H54 (cell line): ENCODE data around the gene KMT2C.
A peak's percentile ranks its signal among the peaks of the same experiment; 100 is the strongest.
"Not testable (repeated sequence)": the region's sequence is repeated elsewhere in the genome, so short reads cannot be mapped to it uniquely, and the experiment has no call there.

Experiments used
- DNase-seq: peaks from one replicate; pipeline ENCODE4 v3.0.0; 2011; ENCODE audit warnings: low spot score, mixed read lengths; ENCODE audit not compliant: insufficient read length
- FAIRE-seq: peaks from 3 replicates; lab custom pipeline; 2011; peaks lifted over from hg19 to GRCh38; lab: Jason Lieb, UNC
- POLR2A ChIP-seq: IDR thresholded peaks from 2 replicates; pipeline ENCODE4 v1.6.1; 2011; ENCODE audit warnings: low read depth, mild to moderate bottlenecking, low read length

The KMT2C gene

DNA sequence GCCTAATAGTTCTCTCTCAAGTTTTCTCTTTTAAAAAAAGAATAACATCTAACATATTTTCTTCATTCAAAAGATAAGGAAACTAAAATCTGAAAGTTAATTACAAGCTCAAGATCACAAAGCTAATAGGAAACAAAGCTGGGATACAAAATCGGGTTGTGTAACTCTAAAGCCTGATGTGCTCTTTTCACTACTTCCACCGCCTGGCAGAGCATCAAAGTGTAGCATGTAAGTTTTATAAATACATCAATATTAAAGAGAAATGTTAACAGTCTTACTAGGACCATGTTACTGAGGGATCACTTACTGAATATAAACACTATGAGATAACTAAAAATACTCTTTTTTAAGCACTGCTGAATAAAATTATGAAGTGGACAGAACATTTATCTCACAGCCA lies 97.2 kb downstream of the KMT2C start:
- no peak for DNase-seq
- FAIRE-seq: no peak
- no peak for TF ChIP-seq POLR2A

DNA sequence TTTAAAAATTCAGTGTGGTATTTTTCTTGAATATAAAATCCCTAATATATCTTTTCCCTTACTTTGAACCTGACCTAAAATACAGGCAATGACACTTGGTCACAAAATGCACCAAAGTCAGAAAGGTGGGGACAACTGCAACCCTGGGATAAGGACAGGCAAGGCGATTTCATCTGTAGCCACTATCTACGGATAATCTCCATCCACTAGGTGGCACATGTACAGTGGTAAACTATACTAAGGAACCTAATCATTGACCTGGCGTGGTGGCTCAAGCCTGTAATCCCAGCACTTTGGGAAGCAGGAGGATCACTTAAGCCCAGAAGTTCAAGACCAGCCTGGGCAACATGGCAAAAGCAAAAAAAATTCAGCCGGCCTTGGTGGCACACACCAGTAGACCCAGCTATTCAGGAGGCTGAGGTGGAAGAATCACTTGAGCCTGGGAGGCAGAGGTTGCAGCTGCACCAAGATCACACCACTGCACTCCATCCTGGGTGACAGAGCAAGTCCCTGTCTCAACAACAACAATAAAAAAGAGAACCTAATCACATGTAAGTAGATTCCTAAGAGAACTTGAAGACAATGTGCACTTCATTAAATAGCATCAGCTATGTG lies 98.9 kb downstream of the KMT2C start:
- no peak for TF ChIP-seq POLR2A
- FAIRE-seq (peak; percentile 58), DNase-seq (no peak)

GRCh38 chr7:152335900-152336571 lies 99.8 kb downstream of the KMT2C start:
- no peak for TF ChIP-seq POLR2A
- no peak for DNase-seq
- peak; percentile 6 for FAIRE-seq

DNA sequence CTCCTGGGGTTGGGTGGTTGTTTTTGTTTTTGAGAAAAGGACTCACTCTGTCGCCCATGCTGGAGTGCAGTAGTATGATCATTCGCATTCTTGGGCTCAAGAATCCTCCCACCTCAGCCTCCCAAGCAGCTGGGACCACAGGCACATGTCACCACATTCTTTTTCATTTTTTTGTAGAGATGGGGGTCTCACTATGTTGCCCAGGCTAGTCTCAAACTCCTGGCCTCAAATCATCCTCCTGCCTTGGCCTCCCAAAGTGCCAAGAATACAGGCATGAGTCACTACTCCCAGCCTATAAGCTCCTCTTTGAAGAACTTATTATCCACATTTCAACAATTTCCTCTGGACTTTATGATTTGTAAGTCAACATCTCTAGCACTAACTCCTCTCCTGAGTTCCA lies 102.7 kb downstream of the KMT2C start:
- FAIRE-seq (no peak), DNase-seq (no peak)
- no peak for TF ChIP-seq POLR2A

- FAIRE-seq (no peak), DNase-seq (no peak)
- TF ChIP-seq POLR2A: no peak
These were observed 105.0 kb downstream of the KMT2C start for GRCh38 chr7:152330827-152331226.

DNA sequence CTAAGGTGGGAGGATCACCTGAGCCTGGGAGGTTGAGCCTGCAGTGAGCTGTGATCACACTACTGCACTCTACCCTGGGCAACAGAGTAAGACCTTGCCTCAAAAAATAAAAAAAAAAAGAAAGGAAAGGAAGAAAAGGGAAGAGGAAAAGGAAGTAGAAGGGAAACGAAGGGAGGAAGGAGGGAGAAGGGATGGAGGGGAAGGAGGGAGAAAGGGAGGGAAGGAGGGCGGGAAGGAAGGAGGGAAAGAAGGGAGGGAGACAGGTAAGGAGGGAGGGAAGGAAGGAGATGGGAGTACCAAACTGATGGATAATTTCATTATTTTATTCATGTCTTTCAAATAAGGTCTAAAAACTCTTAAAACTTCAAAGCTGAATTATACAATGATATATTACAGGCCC lies 106.3 kb downstream of the KMT2C start:
- no peak for TF ChIP-seq POLR2A
- FAIRE-seq: no peak
- no peak for DNase-seq

DNA sequence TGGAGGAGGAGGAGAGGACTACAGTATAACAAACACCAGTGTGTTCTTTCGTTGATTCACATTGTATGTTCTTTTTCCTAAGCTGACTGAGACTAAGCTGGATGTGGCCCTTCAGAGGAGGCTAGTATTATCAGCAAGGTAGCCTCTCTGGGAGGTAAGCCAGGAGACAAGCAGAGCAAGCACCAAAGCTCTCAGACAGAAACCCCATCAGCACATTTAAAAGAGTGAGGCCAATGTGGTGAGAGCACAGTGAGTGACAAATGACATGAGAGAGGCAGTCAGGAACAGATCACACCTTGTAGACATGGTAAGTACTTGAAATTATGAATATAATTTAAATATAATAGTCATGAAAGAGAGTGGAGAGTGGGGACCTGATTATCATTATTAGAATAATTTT lies 107.6 kb downstream of the KMT2C start:
- FAIRE-seq (no peak), DNase-seq (no peak)
- TF ChIP-seq POLR2A: no peak

DNA sequence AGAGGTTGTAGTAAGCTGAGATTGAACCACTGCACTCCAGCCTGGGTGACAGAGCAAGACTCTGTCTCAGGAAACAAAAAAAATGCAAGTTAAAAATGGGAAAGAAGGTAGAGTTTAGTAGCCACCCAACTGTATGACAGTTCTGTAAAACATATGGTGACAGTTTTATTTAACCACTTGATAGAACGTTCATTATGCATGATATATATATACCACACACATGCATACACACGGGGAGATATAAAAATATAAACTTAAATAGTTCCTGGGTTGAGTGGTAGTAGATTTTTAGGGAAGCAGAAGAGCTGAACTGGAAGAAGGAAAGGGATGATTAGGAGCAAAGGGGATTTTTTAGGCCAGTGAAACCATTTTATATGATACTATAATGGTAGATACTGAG lies 120.0 kb downstream of the KMT2C start:
- FAIRE-seq: no peak
- TF ChIP-seq POLR2A: no peak
- no peak for DNase-seq

DNA sequence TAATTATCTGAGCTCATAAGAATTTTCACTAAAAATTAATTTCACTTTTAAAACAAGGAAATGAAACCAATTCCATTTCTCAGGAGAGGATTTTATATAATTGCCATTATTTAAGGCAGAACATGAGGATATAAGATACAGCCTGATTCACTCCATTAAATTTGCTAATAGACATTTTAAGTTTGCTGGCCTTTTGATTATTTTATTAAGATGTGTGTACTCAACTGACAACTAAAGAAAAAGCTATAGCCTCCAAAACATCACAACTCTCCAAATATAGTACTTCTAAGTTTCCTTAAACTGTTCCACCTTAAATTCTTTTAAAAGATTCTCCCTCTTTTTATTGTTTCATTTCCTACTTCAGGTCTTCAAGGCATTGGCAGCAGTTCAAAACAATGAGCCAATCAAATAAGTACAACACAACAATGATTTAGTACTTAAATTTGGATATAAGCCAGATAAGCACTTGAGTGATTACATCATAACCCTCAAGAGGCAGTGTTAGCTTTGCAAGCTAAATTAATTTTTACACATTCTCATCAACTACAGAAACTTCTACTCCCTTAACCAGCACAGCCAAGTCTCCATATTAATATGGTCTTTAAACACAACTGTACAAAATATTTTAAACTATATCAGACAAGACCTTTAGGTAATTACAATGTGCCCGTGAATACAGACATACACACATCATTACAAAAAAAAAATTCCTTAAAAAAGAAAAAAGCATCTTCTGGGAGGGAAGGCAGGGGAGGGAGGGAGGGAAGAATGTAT lies 121.8 kb downstream of the KMT2C start:
- DNase-seq (peak; percentile 7), FAIRE-seq (peak; percentile 92)
- no peak for TF ChIP-seq POLR2A

GRCh38 chr7:152313217-152313616 lies 122.6 kb downstream of the KMT2C start:
- DNase-seq (no peak), FAIRE-seq (peak; percentile 6)
- TF ChIP-seq POLR2A: no peak

DNA sequence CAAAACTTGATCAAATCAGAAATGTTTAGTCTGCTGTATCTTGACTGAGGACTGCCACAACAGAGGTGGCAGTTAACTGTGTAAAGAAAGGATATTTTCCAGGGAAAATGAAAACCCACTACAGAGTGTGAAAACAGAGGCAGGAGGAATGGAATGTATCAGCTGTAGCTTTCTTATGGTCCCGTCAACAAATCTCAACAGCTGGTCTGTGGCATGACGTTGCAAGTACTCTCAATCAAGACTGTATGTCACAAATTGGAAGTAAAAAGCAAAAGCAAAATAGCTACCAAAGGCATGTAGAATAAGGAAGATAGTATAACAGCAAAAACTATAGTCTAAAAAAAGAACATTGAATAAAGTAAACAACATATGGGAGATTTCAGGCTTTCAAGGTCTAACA lies 123.5 kb downstream of the KMT2C start:
- no peak for DNase-seq
- no peak for TF ChIP-seq POLR2A
- no peak for FAIRE-seq

GRCh38 chr7:152307902-152308301 lies 127.9 kb downstream of the KMT2C start:
- DNase-seq (no peak), FAIRE-seq (no peak)
- TF ChIP-seq POLR2A: no peak

DNA sequence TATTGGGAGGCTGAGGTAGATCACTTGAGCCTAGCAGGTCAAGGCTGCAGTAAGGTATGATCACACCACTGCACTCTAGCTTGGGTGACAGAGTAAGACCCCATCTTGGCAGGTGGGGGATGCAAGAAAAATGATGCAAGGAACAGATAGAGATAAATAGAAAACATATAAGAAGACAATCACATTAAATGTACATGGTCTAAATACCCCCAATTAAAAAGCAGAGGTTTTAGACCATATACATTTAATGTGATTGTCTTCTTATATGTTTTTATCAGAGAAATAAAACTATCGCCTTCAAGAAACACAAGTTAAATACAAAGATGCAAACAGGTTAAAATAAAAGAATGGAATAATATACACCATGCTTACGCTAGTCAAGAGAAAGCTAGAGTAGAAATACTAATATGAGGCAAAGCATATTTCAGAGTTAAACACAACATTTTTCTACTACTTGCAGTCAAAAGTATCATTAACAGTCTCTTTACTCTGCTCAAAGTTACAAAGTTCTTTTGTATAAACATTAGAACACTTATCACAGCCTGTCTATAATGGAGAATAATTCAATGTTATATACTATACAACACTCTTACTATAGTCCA lies 136.2 kb downstream of the KMT2C start:
- FAIRE-seq: not testable (repeated sequence)

GRCh38 chr7:152292897-152293296 lies 142.9 kb downstream of the KMT2C start:
- DNase-seq (no peak), FAIRE-seq (no peak)
- no peak for TF ChIP-seq POLR2A

More for the DNA sequence above, 136.2 kb downstream of the KMT2C start:
- not testable (repeated sequence) for DNase-seq

DNA sequence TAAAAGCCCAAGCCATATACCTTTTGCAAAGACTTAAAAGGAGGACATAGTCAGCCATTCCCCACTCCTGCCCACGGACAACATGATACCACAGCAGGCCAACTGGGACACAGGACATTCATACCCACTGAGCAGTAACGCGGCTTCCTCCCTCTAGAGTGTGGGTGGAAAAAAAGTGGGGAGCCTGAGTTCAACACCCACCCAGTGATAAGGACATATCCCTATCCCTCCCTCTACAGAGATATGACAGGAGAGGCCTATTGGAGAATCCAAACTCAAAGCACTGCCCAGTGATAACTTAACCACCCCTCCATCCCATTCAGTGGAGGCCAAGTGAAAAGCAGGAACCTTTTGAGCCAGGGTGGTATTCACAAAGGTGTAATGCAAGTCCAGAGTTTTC lies 148.8 kb downstream of the KMT2C start:
- not testable (repeated sequence) for DNase-seq, FAIRE-seq

DNA sequence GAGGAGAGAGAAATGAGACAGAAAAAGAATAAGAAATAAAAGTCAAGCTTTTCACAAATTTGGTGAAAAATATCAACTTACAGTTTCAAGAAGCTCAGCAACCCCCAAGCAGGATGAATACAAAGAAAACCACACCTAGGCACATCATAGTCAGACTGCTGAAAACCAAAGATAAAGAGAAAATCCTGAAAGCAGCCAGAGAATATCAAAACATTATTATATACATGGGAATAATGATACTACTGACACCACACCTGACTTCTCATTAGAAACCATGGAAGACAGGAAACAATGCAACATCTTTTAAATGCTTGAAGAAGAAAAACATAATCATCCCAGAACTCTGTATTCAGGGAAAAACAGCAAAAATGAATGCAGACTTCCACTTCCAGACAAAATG lies 149.6 kb downstream of the KMT2C start:
- peak; percentile 85 for FAIRE-seq
- DNase-seq: not testable (repeated sequence)

DNA sequence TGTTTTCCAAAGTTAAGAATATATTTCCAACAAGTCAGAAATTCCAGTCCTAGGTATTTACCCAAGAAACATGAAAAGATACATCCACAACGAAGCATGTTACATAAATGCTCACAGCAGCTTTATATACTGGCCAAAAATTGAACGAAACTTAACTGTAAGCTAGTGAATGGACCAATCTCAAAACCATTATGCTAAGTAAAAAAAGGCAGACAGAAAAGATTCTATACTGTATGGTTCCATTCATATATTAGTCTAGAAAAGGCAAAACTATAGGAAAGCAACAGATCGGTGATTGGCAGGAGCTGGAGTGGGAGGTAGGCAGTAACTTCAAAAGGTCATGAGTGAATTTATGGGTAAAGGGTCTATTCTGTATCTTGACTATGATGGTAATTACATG lies 150.8 kb downstream of the KMT2C start:
- DNase-seq, FAIRE-seq: not testable (repeated sequence)

DNA sequence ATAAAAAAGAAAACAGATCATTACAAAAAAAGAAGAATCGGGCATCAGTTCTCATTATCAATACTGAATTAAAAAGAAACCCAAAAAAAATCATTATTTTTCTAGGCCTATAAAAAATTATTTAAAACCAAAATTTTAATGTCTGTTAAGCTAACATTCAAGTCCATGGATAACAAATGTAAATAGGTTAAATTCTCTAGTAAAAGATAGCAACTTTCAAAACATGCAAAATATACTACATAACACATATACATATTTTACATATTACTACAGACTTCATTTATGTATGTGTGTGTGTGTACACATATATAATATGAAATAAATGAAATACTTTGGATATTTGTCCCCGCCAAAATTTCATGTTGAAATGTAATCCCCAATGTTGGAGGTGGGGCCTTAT lies 158.1 kb downstream of the KMT2C start:
- not testable (repeated sequence) for FAIRE-seq, DNase-seq

GRCh38 chr7:152270427-152270826 lies 165.4 kb downstream of the KMT2C start:
- DNase-seq, FAIRE-seq: not testable (repeated sequence)
